Erythroblast (primary cell): Measurements from ENCODE around the gene TXNDC8.

Source experiments
- GATA1 ChIP-seq: IDR thresholded peaks from 2 replicates; pipeline ENCODE4 v1.6.1; 2011; ENCODE audit warnings: low read depth, mild to moderate bottlenecking, control low read depth, low read length, moderate library complexity
- POLR2A ChIP-seq: IDR thresholded peaks from 2 replicates; pipeline ENCODE4 v1.6.1; 2011; ENCODE audit warnings: mild to moderate bottlenecking, low read length

GRCh38 chr9:110258690-110259091 lies 79.0 kb downstream of the TXNDC8 start:
- TF ChIP-seq POLR2A (no peak), GATA1 (no peak)
